Muscle of leg (tissue), 11 donors: Measurements from ENCODE around the gene ZNF778. TPM values are rescaled to one million over a fixed set of nuclear protein-coding genes. Genes with fewer than 3 reads are reported as not detected.

ENCODE experiments used
- DNase-seq: peaks from one replicate; pipeline ENCODE4 v3.0.0; 2013
- H3K27ac ChIP-seq: one replicate; pipeline ENCODE4 v1.5.1; 2013; ENCODE audit warnings: mild to moderate bottlenecking, low read length, control low read depth
- H3K27me3 ChIP-seq: one replicate; pipeline ENCODE4 v1.6.1; 2013; ENCODE audit warnings: low read length; ENCODE audit not compliant: control insufficient read depth, insufficient read depth
- H3K36me3 ChIP-seq: one replicate; pipeline ENCODE4 v1.6.1; 2013; ENCODE audit warnings: low read length; ENCODE audit not compliant: control insufficient read depth, insufficient read depth
- H3K4me1 ChIP-seq: one replicate; pipeline ENCODE4 v1.6.1; 2013; ENCODE audit warnings: low read length; ENCODE audit not compliant: control insufficient read depth, insufficient read depth
- H3K4me3 ChIP-seq: one replicate; pipeline ENCODE4 v1.5.1; 2013; ENCODE audit warnings: low read length, control low read depth
- H3K9me3 ChIP-seq: replicated peaks from 2 replicates; pipeline ENCODE4 v1.6.1; 2013; ENCODE audit warnings: low read depth, low read length; ENCODE audit not compliant: control insufficient read depth
- WGBS: methylation state at CpG from one replicate; pipeline ENCODE4 v1.1.5; 2013; ENCODE audit warnings: missing lambda C conversion rate; ENCODE audit not compliant: insufficient coverage; 5-methylcytosine and 5-hydroxymethylcytosine counted together
- polyA plus RNA-seq, 8 donors: library from polyadenylated mRNA; unstranded; fragments of 120-200 nt; gene quantifications; one replicate each; pipeline versions ENCODE4 v1.2.1 to v1.2.3, GENCODE V29; 2013; ENCODE audit warnings: inconsistent platforms in 1 of 8, low replicate concordance in 1 of 8; ENCODE audit not compliant: insufficient read length in 8 of 8, insufficient read depth in 1 of 8
- total RNA-seq: library from RNA; stranded (reverse); fragments of 120-200 nt; gene quantifications from one replicate; pipeline ENCODE4 v1.2.4, GENCODE V29; 2013

Gene ZNF778
- total and polyA plus RNA-seq, 9 donors: 4.6 to 7.7 (median 5.6) TPM

DNA sequence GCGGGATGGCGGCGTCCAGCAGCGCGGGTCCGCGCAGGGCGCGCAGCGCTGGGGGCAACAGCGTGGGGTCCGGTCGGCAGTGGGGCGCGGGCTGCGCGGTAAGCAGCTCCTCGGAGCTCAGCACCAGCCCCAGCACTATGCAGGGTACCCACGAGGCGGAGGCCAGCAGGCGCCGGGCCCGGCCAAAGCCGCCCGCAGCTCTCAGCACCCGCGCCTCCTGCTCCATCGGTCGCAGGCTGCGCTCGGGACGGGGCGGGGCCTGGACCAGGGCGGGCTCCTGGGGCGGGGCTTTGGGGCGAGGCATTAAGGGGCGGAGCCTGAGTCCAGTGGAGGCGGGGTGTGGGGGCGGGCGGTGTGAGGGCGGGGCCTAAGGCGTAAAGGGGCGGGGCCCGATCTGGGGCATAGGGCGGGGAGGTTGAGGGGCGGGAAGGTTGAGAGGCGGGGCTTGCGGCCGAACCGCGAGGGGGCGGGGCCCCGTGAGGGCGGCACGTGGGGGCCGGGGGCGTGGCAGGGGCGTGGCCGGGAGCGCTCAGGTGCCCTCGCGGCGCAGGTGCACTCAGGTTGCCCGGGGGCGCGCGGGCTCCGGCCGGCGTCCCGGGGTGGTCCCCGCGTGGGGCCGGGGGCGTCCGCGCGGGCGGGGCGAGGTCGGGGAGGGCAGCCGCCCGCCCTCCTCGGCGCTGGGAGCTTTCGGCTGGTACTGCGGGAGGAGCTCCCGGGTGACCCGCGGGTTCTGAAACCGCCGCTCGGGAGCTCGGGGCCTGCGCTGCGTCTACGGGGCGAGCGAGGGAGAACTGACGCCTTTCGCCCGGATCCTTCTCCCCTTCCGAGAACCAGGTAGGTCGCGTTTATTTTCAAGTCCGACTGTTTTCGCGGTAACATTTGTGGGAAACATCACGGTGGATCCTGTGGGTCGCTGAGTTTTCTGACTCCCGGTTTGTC, 15.8 kb upstream of the ZNF778 start:
- H3K27me3 ChIP-seq: peaks cover 54% of the 10 kb centered on the region
- no peak overlapping the region for H3K4me3 ChIP-seq
- WGBS: under 1% methylated on average over 99 of the region's 111 CpGs
- peaks cover 19% of the 10 kb centered on the region for H3K4me1 ChIP-seq
- H3K27ac ChIP-seq: no peak overlapping the region
- no peaks in the 10 kb centered on the region for H3K36me3 ChIP-seq
- H3K9me3 ChIP-seq: no peaks in the 10 kb centered on the region
- DNase-seq: no peak

DNA sequence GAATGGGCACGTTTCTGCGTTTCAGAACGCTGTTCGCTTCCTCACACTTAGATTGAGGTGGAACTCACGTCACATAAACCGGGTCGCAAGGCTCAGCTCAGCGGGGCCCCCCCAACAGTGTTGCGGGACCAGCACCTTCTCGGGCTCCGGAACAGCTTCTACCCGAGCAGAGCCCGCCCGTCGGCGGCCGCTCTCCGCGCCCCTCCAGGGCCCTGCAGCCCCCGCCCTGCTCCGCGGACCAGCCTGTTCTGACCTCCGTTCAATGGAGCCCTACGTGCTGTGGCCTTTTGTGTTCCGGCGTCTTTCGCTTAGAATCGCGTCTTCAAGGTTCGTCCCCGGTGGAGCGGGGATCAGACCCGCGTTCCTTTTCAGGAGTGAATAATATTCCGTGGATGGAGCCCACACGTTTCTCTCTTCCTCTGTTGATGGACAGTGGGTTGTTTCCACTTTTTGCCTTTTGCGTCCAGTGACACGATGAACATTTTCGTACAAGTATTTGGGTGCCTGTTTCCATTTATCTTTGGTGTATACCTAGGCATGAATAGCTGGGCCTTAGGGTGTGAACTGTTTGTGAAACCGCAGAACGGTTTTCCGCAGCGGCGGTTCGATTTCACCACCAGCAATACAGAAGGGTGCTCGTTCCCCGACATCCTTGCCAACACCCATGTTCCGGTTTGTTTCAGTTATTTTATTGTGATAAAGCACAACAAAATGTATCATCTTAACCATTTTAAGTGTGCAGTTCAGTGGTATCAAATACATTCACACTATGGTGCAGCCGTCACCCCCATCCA, 14.9 kb upstream of the ZNF778 start:
- DNase-seq: no peak
- 37% methylated on average over 44 of the region's 49 CpGs for WGBS
- no peaks in the 10 kb centered on the region for H3K36me3 ChIP-seq
- H3K9me3 ChIP-seq: no peaks in the 10 kb centered on the region
- no peak overlapping the region for H3K27ac ChIP-seq
- peaks cover 18% of the 10 kb centered on the region for H3K4me1 ChIP-seq
- peaks cover 54% of the 10 kb centered on the region for H3K27me3 ChIP-seq
- H3K4me3 ChIP-seq: no peak overlapping the region

DNA sequence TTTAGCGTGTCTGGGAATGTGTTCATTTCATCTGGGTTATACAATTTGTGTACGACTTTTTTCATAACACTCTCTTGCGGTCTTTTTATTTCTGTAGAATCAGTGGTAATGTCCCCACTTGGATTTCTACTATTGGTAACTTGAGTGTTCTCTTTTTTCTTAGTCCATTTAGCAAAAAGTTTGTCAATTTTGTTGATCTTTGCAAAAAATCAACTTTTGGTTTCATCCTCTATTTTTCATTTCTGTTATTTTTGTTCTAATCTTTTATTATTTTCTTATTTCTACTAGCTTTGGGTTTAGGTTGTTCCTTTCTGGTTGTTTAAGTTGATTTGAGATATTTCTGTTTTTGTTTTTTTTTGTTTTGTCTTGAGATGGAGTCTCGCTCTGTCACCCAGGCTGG, 9.5 kb upstream of the ZNF778 start:
- Histone ChIP-seq H3K4me3 (no peak overlapping the region), H3K36me3 (no peaks in the 10 kb centered on the region), H3K27ac (no peak overlapping the region), H3K9me3 (no peaks in the 10 kb centered on the region), H3K27me3 (peaks cover 16% of the 10 kb centered on the region), H3K4me1 (no peaks in the 10 kb centered on the region)
- DNase-seq: no peak
- WGBS: no CpG with 5 or more reads among the region's 4 CpGs

DNA sequence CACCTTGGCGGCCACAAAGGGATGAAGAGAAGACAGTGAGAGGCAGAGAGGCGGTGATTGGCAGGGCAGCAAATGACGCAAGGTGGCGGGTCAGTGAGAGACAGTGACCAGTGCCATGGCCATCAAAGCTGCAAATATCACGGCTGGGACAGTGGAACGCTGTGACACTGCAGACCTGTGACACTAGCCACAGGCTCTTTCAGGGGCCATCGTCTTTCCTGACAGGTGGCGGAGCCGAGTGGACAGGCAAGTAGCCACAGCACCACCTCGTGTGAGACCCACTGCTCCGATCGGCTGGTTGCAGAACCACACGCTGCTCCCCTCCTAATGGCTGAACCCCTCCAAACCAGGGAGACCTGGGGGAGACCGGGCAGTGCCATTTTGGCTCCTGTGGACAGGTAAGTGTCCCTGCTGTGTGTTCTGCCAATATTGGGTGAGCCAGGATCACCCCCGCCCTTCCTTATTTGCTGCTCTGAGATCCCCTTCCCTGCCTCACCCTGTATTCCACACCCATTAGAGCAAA, 7.9 kb upstream of the ZNF778 start:
- peaks cover 11% of the 10 kb centered on the region for H3K27me3 ChIP-seq
- no peak for DNase-seq
- WGBS: 73% methylated on average over 15 of the region's 15 CpGs

DNA sequence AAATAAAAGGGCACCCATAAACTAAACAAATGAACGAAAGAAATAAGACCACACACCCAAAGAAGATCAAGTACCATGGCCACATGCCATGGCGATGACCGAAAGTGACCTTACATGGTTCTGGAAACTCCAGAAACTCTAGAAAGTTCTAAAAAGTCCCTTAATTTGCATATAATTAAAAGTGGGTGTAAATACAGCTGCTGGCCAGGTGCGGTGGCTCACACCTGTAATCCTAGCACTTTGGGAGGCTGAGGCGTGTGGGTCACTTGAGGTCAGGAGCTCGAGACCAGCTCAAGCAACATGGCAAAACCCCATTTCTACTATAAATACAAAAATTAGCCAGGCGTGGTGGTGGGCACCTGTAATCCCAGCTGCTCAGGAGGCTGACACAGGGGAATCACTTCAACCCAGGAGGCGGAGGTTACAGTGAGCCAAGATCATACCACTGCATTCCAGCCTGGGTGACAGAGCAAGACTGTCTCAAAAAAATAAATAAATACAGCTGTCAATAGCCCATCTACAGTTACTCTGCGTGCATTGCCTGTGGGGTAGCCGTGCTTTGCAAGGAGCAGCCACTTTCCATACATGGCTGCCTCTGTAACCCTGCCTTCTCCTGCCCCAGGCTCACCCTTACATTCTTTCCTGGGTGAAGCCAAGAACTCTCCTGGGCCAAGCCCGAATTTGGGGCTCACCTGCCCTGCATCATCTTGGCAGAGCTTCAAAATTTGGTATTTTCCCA, 7.2 kb upstream of the ZNF778 start:
- DNase-seq: no peak
- H3K4me1 ChIP-seq: no peaks in the 10 kb centered on the region
- H3K36me3 ChIP-seq: no peaks in the 10 kb centered on the region
- peaks cover 6% of the 10 kb centered on the region for H3K27me3 ChIP-seq
- WGBS: 48% methylated on average over 3 of the region's 11 CpGs
- no peak overlapping the region for H3K4me3 ChIP-seq
- H3K27ac ChIP-seq: no peak overlapping the region
- no peaks in the 10 kb centered on the region for H3K9me3 ChIP-seq

More for the DNA sequence above, 7.9 kb upstream of the ZNF778 start:
- no peaks in the 10 kb centered on the region for H3K4me1 ChIP-seq
- H3K4me3 ChIP-seq: no peak overlapping the region
- H3K36me3 ChIP-seq: no peaks in the 10 kb centered on the region
- no peaks in the 10 kb centered on the region for H3K9me3 ChIP-seq
- no peak overlapping the region for H3K27ac ChIP-seq

DNA sequence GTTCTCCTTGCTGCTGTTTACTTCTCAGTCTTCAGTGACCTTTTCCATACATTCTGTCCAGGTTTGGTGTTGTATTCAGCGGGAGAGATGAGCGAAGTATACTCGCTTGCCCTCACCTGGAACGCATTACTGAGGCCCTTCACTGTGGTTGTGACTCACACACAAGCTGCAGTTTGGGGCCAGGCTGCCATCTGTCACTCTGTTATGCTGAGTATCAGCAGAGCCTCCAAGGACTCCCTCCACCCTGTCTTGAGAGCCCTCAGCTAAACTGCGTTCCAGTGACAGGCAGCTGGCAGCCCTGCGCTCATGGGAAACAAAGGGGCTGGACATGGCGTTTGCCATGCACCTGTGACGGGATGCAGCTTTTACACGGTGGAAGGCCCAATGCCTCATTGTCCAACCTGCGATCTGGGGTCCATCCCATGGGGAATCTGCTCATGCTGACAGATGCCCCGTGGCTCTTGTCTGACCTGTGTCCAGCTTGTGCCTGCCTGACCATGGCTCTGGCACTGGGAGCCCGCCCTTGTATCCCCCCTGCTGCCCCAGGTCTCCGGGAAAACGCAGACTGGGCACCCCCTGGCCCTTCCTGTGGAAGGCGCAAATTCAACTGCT, 6.5 kb upstream of the ZNF778 start:
- H3K4me1 ChIP-seq: peaks cover 2% of the 10 kb centered on the region

DNA sequence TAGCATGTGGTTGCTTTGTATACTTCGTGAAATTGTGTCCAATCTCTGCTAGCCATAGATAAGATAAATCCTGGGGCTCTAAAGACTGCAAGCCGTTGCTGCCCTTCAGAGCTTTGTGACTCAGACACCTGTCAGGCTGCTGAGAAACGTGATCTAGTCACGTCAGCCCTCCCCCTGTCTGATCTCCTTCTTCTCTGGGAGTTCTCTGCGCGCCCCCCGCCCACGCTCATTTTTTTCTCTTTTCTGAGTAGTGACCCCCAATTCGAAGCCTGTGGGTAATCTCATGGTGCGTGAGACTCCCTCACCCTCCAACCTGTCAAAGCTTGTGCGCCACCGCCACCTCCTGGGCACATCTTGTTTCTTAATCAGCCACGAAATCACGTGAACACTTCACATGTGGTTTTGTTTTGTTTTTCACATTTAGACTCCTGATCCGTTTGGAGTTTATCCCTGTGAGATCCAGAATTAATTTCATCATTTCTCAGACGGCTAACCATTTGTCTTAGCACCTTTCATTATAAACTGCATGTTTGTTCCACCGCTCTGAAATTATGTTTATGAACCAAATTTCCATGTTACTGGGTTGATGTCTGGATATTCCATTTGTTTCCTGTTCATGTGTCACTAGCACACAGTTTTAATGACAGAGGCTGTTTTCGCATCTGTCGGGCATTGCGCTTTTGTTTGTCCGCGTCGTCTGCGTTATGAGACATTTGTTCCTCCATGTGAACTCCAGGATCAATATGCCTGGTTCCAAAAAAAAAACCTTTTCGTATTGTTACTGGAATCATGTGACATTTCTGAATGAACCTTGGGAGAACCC, 977 bp upstream of the ZNF778 start:
- Histone ChIP-seq H3K4me3 (peak overlapping the region; percentile 96), H3K36me3 (peaks cover 15% of the 10 kb centered on the region), H3K27ac (peak overlapping the region; percentile 96), H3K4me1 (peaks cover 12% of the 10 kb centered on the region), H3K27me3 (no peaks in the 10 kb centered on the region), H3K9me3 (no peaks in the 10 kb centered on the region)
- WGBS: 3% methylated on average over 18 of the region's 25 CpGs
- DNase-seq: peak; percentile 88

More for the DNA sequence above, 6.5 kb upstream of the ZNF778 start:
- Histone ChIP-seq H3K27ac (no peak overlapping the region), H3K27me3 (peaks cover 6% of the 10 kb centered on the region), H3K4me3 (no peak overlapping the region), H3K36me3 (no peaks in the 10 kb centered on the region), H3K9me3 (no peaks in the 10 kb centered on the region)
- 38% methylated on average over 8 of the region's 15 CpGs for WGBS
- DNase-seq: no peak

DNA sequence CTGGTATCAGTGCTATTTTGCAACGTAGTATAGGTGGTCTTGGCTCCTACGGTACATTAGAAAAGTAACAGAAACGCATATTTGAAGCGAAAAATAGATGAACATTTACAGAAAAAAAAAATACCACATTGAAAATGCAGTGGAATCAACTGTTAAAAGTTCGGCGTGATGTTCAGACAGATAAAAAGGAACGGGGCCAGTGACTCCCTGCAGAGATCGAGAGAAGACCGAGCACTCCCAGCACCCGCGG, 440 bp upstream of the ZNF778 start:
- WGBS: 0% methylated on average over 7 of the region's 11 CpGs
- peaks cover 20% of the 10 kb centered on the region for H3K36me3 ChIP-seq
- H3K27ac ChIP-seq: peak overlapping the region; percentile 96
- H3K9me3 ChIP-seq: no peaks in the 10 kb centered on the region
- H3K4me3 ChIP-seq: peak overlapping the region; percentile 96
- H3K27me3 ChIP-seq: no peaks in the 10 kb centered on the region
- no peak for DNase-seq
- peaks cover 12% of the 10 kb centered on the region for H3K4me1 ChIP-seq

DNA sequence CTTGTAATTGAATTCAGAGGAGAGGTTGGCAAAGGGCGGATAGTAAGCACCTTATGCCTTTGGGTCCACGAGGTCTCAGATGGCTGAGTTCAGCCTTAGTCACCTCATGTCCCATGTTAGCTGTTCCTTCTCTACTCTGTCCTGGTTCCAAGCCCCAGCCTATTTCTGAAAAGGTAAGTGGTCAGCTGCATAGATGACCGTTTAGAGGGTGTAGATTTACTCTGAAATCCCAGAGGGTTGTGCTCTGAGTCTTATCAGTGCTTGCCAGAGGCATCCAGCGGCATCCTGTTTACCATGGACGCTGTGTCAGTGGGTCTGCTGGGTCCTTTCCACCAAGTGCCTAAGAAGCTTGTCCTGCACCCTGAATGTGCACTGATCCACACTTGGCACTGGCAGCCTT, 1.9 kb downstream of the ZNF778 start:
- WGBS: 84% methylated on average over 2 of the region's 5 CpGs
- peaks cover 12% of the 10 kb centered on the region for H3K4me1 ChIP-seq
- DNase-seq: no peak
- no peaks in the 10 kb centered on the region for H3K9me3 ChIP-seq
- no peak overlapping the region for H3K27ac ChIP-seq
- H3K4me3 ChIP-seq: no peak overlapping the region
- H3K27me3 ChIP-seq: no peaks in the 10 kb centered on the region
- H3K36me3 ChIP-seq: peaks cover 38% of the 10 kb centered on the region
